Measurements from ENCODE around the gene MAGI2. TPM values are rescaled to one million over a fixed set of nuclear protein-coding genes. Genes with fewer than 3 reads are reported as not detected.
"Not testable (repeated sequence)": the region's sequence is repeated elsewhere in the genome, so short reads cannot be mapped to it uniquely, and the experiment has no call there.

MAGI2 gene
- total RNA-seq, 1 experiment from 2014 or later, result 0.34 TPM

GRCh38 chr7:78253850-78254725 lies 1199.4 kb downstream of the MAGI2 start:
- Histone ChIP-seq H3K36me3 (ENCODE audit: insufficient read depth, low read length, poor library complexity, severe bottlenecking) (no peaks in the 10 kb centered on the region), H3K9me3 (ENCODE audit: low read depth, low read length, poor library complexity, severe bottlenecking) (no peaks in the 10 kb centered on the region), H3K4me1 (ENCODE audit: insufficient read depth, low read length, poor library complexity, severe bottlenecking) (no peaks in the 10 kb centered on the region), H3K4me3 (ENCODE audit: low read depth, low read length, poor library complexity, severe bottlenecking) (no peak overlapping the region), H3K27me3 (replicated peaks; ENCODE audit: insufficient read depth, low read depth, low read length, poor library complexity) (peaks cover 3% of the 10 kb centered on the region), H3K27ac (ENCODE audit: low read depth, low read length, poor library complexity, severe bottlenecking) (no peak overlapping the region)
- no peak for DNase-seq (ENCODE audit: low spot score)
- BruUV-seq (replicated peaks), result no TSS peak
- TF ChIP-seq CTCF (conservative IDR thresholded peaks at IDR 0.05; ENCODE audit: low read depth, low read length), result no peak
- TF ChIP-seq EZH2 (IDR thresholded peaks at IDR 0.05; ENCODE audit: borderline replicate concordance, low read depth, low read length, poor library complexity, severe bottlenecking), result no peak
- CTCF ChIA-PET, result no interaction called here
- intact Hi-C loops (cut with micrococcal nuclease; ENCODE audit: unreplicated experiment), result loop anchor here (5.0 kb wide), 1 partner anchor 48 kb away; no protein-coding TSS in a partner anchor
- POLR2A ChIA-PET (ENCODE audit: low non-redundant PET), result no interaction called here

- ChIA-PET CTCF (no interaction called here), POLR2A (ENCODE audit: low non-redundant PET) (no interaction called here)
- no peak for DNase-seq (ENCODE audit: low spot score)
- no peaks in the 10 kb centered on the region for H3K27me3 ChIP-seq (replicated peaks; ENCODE audit: insufficient read depth, low read depth, low read length, poor library complexity)
- H3K36me3 ChIP-seq (ENCODE audit: insufficient read depth, low read length, poor library complexity, severe bottlenecking), result no peaks in the 10 kb centered on the region
- H3K4me3 ChIP-seq (ENCODE audit: low read depth, low read length, poor library complexity, severe bottlenecking), result no peak overlapping the region
- TF ChIP-seq CTCF (conservative IDR thresholded peaks at IDR 0.05; ENCODE audit: low read depth, low read length) (no peak), EZH2 (IDR thresholded peaks at IDR 0.05; ENCODE audit: borderline replicate concordance, low read depth, low read length, poor library complexity, severe bottlenecking) (no peak)
- no TSS peak for BruUV-seq (replicated peaks)
- no peak overlapping the region for H3K27ac ChIP-seq (ENCODE audit: low read depth, low read length, poor library complexity, severe bottlenecking)
- H3K4me1 ChIP-seq (ENCODE audit: insufficient read depth, low read length, poor library complexity, severe bottlenecking), result no peaks in the 10 kb centered on the region
- peaks cover 9% of the 10 kb centered on the region for H3K9me3 ChIP-seq (ENCODE audit: low read depth, low read length, poor library complexity, severe bottlenecking)
- intact Hi-C loops (cut with micrococcal nuclease; ENCODE audit: unreplicated experiment), result no loop called here
Measured at GRCh38 chr7:78248867-78249266, 1204.6 kb downstream of the MAGI2 start.

GRCh38 chr7:78247910-78248689 lies 1205.4 kb downstream of the MAGI2 start:
- TF ChIP-seq CTCF (conservative IDR thresholded peaks at IDR 0.05; ENCODE audit: low read depth, low read length) (no peak), EZH2 (IDR thresholded peaks at IDR 0.05; ENCODE audit: borderline replicate concordance, low read depth, low read length, poor library complexity, severe bottlenecking) (no peak)
- Histone ChIP-seq H3K27me3 (replicated peaks; ENCODE audit: insufficient read depth, low read depth, low read length, poor library complexity) (no peaks in the 10 kb centered on the region), H3K4me3 (ENCODE audit: low read depth, low read length, poor library complexity, severe bottlenecking) (no peak overlapping the region), H3K9me3 (ENCODE audit: low read depth, low read length, poor library complexity, severe bottlenecking) (peaks cover 9% of the 10 kb centered on the region), H3K27ac (ENCODE audit: low read depth, low read length, poor library complexity, severe bottlenecking) (no peak overlapping the region), H3K4me1 (ENCODE audit: insufficient read depth, low read length, poor library complexity, severe bottlenecking) (no peaks in the 10 kb centered on the region), H3K36me3 (ENCODE audit: insufficient read depth, low read length, poor library complexity, severe bottlenecking) (no peaks in the 10 kb centered on the region)
- ChIA-PET POLR2A (ENCODE audit: low non-redundant PET) (no interaction called here), CTCF (no interaction called here)
- no peak for DNase-seq (ENCODE audit: low spot score)
- intact Hi-C loops (cut with micrococcal nuclease; ENCODE audit: unreplicated experiment), result no loop called here
- no TSS peak for BruUV-seq (replicated peaks)

GRCh38 chr7:78240179-78240578 lies 1213.3 kb downstream of the MAGI2 start:
- H3K4me1 ChIP-seq (ENCODE audit: insufficient read depth, low read length, poor library complexity, severe bottlenecking); POLR2A ChIA-PET (ENCODE audit: low non-redundant PET); intact Hi-C loops (cut with micrococcal nuclease; ENCODE audit: unreplicated experiment); CTCF ChIA-PET; DNase-seq (ENCODE audit: low spot score); H3K4me3 ChIP-seq (ENCODE audit: low read depth, low read length, poor library complexity, severe bottlenecking); H3K36me3 ChIP-seq (ENCODE audit: insufficient read depth, low read length, poor library complexity, severe bottlenecking); BruUV-seq (replicated peaks); H3K27ac ChIP-seq (ENCODE audit: low read depth, low read length, poor library complexity, severe bottlenecking); H3K9me3 ChIP-seq (ENCODE audit: low read depth, low read length, poor library complexity, severe bottlenecking); H3K27me3 ChIP-seq (replicated peaks; ENCODE audit: insufficient read depth, low read depth, low read length, poor library complexity): not testable (repeated sequence)

Measured in A673 (cell line).